Activated gamma-delta T cell (primary cell): ENCODE data around the gene TSGA10IP.

Experiments
- DNase-seq: peaks from one replicate; lab custom pipeline; 2025; lab: John Stamatoyannopoulos, UW
- total RNA-seq, 2 donors: gene quantifications; one replicate each; lab custom pipeline; 2026; lab: John Stamatoyannopoulos, UW

The TSGA10IP gene
- 0 to 0.04 reads per million in 2 donors for total RNA-seq

DNA sequence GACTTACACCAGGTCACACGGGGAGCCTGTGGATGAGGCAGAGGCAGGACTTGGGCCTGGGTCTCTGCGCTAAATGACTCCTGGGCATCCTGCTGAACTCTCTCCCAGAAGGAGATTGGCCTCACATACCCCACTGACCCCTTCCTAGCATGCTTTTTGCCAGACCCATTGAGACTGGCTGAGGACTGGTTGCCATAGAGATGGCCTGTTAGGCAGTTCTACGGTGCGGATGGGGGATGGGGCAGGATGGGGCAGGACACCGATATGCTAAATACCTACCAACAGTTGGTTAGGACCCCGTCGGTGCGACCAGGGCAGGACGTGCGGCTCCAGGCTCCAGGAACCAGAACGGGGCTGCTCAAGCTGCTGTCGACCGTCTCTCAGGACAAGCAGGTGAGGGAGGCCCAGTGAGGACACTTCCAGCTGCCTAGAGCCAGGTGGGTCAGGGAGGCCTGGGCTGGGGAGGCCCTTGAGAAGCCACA lies at the start of gene TSGA10IP:
TSS of gene TSGA10IP (plus strand) at position 51 of the 482 bp plus-strand sequence. CDS start at position 247, 196 bp downstream.
- no peak for DNase-seq

DNA sequence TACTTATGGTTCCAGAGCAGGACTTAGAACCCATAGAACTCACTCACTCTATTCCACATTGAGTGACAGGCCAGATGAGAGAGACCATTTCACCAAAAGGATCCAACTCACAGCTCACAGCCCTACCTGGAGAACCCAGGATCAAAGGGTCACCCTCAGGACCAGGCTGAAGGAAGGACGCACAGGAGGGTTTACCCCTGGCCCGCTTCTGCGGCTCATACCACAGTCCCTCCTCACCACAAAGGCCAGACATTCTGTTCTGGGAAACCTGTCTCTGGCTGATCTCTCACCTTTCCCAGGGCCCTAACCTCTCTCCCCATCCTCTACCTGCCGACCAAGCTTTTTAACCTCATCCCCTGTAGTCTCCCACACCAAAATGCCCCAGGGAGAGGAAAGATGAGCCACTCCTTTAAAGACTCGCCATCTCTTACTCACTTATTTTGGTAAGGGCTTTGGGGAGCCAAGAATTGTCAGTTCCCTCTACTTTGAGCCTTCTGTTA lies 49.7 kb upstream of the TSGA10IP start:
- no peak for DNase-seq

- DNase-seq: no peak
Measured at GRCh38 chr11:65896034-65896999, 49.0 kb upstream of the TSGA10IP start.

GRCh38 chr11:65897020-65897471 lies 48.2 kb upstream of the TSGA10IP start:
- no peak for DNase-seq

GRCh38 chr11:65898656-65899355 lies 46.5 kb upstream of the TSGA10IP start:
- DNase-seq: no peak

DNA sequence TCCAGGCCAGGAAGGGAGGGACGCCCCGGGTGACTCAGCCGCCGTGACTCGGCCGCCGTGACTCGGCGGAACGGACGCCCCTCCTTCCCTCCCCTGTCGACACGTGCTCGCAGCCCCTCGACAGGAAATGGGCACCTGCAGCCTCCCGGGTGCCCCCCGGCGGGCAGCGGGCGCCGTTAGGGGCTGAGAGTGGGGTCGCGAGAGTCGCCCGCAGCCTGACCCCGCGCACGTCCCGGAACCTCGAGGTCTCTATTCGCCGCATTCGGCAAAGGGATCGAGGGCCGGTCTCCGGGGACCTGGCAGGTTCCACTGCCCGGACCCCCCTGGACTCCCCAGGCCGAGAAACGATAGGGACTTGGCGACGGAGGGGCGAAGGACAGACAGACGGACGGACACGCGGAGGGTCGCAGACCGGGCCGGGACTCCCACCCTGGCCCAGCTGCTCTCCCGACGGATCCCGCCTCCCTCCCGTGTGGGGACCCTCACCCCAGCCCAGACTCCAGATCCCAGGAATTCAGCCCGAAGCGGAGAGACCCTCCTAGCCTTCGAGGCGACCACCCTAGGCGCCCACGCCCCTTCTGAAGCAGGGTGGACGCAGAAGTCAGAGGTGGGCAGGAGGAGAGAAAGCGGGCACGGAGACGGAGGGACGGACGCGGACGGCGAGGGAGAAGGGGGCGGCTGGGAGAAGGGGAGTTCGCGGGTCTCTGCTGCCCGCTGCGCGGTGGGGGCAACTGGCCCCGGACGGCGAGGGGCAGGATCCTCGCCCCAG lies 45.7 kb upstream of the TSGA10IP start:
- peak; percentile 56 for DNase-seq

GRCh38 chr11:65900125-65900898 lies 45.0 kb upstream of the TSGA10IP start, which contains the start of gene FOSL1:
Gene FOSL1 (minus strand): TSS chr11:65900388. CDS start chr11:65900339, 49 bp downstream.
- DNase-seq: peak; percentile 95

DNA sequence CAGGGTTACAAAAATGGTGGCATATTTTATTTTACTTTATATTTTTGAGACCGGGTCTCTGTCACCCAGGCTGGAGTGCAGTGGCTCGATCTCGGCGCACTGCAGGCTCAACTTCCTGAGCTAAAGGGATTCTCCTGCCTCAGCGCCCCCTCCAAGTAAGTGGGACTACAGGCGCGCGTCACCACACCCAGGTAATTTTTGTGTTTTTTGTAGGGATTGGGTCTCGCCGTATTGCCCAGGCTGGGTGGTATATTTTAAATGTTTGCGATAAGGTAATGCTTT lies 44.4 kb upstream of the TSGA10IP start:
- no peak for DNase-seq

DNA sequence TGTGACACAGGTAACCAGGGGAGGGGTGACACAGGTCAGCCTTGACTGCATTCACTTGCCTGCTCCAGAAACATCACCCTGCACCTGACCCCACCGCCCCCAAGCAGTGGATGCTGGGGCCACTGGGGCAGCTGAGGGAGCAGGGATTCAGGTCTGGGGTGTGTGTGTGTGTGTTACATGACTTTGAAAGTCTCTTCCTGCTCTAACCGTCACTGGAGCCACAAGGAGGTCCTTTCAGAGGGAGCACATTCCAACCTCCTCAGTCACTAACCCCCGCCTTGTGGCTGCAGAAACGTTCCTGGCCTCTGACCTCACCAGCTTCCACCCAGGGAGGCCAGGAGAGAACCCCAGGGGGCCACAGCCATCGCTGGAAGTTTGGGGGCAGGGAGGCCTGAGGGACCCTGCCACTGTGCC lies 42.2 kb upstream of the TSGA10IP start:
- DNase-seq: no peak

DNA sequence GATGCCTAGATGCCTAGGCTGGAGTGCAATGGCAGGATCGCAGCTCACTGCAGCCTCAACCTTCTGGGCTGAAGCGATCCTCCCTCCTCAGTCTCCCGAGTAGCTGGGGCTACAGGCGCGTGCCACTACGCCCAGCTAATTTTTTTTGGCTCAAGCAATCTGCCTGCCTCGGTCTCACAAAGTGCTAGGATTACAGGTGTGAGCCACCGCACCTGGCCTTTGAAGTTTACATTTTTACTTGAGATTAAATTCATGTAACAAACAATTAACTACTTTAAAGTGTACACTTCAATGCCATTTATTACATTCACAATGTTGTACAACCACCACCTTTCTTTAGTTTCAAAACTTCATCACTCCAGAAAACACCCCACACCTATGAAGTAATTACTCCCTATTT lies 41.6 kb upstream of the TSGA10IP start:
- no peak for DNase-seq

DNA sequence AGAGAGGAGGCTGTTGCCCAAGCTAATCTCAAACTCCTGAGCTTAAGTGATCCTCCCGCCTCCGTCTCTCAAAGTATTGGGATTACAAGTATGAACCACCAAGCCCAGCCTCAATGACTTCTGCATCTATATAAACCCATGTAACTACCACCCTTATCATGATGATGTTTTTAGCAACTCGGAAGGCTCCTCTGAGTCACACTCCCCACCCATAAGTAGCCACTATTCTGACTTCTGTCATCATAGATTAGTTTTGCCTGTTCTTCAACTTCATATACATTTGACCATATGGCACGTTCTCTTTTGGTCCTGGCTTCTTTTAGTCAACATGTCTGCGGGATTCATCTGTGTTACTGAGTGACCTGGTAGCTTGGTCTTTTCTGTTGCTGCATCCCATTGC lies 38.7 kb upstream of the TSGA10IP start:
- DNase-seq: no peak

- no peak for DNase-seq
Measured at GRCh38 chr11:65907878-65908277, 37.4 kb upstream of the TSGA10IP start.

- DNase-seq: no peak
Measured at GRCh38 chr11:65911682-65912568, 33.4 kb upstream of the TSGA10IP start.

- no peak for DNase-seq
Measured at GRCh38 chr11:65912845-65913244, 32.4 kb upstream of the TSGA10IP start.

DNA sequence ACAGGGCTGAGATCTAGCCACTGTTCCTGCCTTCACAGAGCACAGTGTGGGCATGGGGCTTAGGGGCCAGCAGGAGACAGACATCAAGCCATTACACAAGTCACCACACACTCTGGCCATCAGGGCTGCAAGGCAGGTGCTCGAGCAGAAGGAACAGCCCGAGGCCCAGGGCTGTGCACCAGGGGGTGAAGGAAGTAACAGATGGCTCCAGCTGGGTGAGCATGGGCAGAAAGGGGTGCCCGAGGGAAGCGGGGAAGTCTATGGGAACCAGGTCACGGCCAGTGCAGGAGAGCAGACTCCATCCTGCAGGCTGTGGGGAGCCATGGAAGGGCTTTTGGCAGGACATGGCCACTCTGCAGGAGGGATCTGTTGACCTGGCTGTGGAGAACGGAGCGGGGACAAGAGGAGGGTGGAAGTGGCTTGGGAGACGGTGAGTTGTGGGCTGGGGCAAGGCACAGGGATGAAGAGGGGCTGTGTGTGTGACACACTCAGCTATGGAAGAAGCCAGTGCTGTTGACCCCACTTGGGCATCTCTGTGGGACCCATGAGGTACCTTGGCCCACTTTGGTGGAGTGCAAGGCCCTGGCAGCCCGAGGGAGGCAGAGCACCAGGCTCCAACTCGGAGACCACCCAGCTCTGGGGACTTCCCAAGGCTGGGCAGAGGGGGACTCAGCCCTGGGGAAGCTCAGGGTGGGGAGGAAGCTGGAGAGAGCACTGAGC lies 30.0 kb upstream of the TSGA10IP start:
- no peak for DNase-seq

GRCh38 chr11:65915821-65916251 lies 29.4 kb upstream of the TSGA10IP start:
- no peak for DNase-seq

DNA sequence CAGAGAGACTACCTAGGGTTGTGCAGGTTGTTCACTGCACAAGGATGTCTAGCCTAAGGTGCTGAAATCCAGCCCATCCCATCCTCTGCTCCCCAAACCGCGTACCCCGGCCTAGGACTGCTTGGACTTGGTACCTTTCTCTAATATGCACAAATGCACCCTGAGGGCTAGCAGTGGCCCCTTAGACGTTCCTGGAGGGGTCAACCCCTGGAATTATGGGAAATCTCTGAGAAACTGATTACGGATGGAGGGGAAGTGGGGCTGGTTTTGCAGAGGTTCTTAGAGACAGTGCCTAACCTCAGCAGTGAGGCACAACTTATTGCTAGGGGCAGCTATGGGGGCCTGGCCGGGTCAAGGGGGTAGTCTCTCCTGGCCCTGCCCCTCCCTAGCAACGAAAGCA lies 28.9 kb upstream of the TSGA10IP start:
- no peak for DNase-seq

DNA sequence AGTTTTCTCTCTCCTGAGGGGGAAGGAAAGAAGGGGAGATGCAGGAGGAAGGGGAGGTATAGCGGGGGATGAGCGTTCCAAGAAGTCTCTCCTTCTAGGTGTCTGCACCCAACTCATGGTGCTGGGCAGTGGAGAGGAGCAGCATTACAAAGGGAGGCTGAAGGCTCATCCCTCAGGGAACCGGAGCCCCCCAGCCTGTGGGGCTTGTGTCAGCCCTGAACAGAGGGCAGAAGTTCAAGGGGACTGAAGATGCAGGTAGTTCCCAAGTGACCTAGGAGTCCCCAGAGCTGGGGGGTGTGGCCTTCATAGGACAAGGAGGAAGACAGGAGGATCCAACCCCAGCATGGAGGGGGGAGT lies 28.2 kb upstream of the TSGA10IP start:
- DNase-seq: no peak
